Kidney (tissue), 14 donors: Measurements from ENCODE around the gene C17orf75. TPM values are rescaled to one million over a fixed set of nuclear protein-coding genes. Genes with fewer than 3 reads are reported as not detected.

Experiments
- DNase-seq, 5 donors: peaks; one replicate each; pipeline ENCODE4 v3.0.0-alpha.2; 2013 to 2020
- FAIRE-seq: peaks from 2 replicates; lab custom pipeline; 2012; peaks lifted over from hg19 to GRCh38; lab: Jason Lieb, UNC
- H3K27ac ChIP-seq, 2 donors: one replicate each; pipeline ENCODE4 v1.7.0; 2013; ENCODE audit warnings: low read depth in 2 of 2, low read length in 2 of 2, inconsistent platforms in 1 of 2
- H3K27me3 ChIP-seq: one replicate; pipeline ENCODE4 v1.7.1; 2013; ENCODE audit warnings: low read length, inconsistent platforms; ENCODE audit not compliant: control insufficient read depth, insufficient read depth
- H3K36me3 ChIP-seq, 3 donors: one replicate each; pipeline versions ENCODE4 v1.7.0 to v1.7.1; 2013; ENCODE audit warnings: low read length in 3 of 3, control low read depth in 1 of 3, inconsistent platforms in 1 of 3; ENCODE audit not compliant: insufficient read depth in 3 of 3, control insufficient read depth in 2 of 3
- H3K4me1 ChIP-seq, 3 donors: one replicate each; pipeline versions ENCODE4 v1.7.0 to v1.7.1; 2013; ENCODE audit warnings: low read length in 3 of 3, inconsistent platforms in 1 of 3, low read depth in 1 of 3; ENCODE audit not compliant: control insufficient read depth in 2 of 3, insufficient read depth in 2 of 3
- H3K4me3 ChIP-seq, 3 donors: one replicate each; pipeline versions ENCODE4 v1.7.0 to v1.8.1; 2013; ENCODE audit warnings: low read length in 3 of 3, control low read depth in 1 of 3, inconsistent platforms in 1 of 3
- H3K9ac ChIP-seq, 3 donors: one replicate each; pipeline versions ENCODE4 v1.7.0 to v1.7.1; 2013; ENCODE audit warnings: low read length in 3 of 3, control low read depth in 1 of 3, inconsistent platforms in 1 of 3
- H3K9me3 ChIP-seq, 3 donors: one replicate each; pipeline versions ENCODE4 v1.7.0 to v1.7.1; 2013; ENCODE audit warnings: low read length in 3 of 3, control low read depth in 1 of 3, inconsistent platforms in 1 of 3; ENCODE audit not compliant: control insufficient read depth in 2 of 3, insufficient read depth in 1 of 3
- intact Hi-C: fragments of 100-400 bp; cut with DNase I; formaldehyde crosslinking; loops from one replicate; pipeline ENCODE4 v1.11.1; 2022
- polyA plus RNA-seq: library from polyadenylated mRNA; stranded (reverse); fragments of 350-450 nt; fragmentation: Illumina TruSeq; extraction: RNeasy Lipid Tissue Mini Kit (QIAGEN cat#74804); gene quantifications from one replicate; pipeline ENCODE4 v1.2.3, GENCODE V29; 2014; ENCODE audit warnings: low read depth, low replicate concordance; ENCODE audit not compliant: insufficient read depth
- total RNA-seq: library from RNA; stranded (reverse); fragmentation: NEBNext Ultra II Directional; extraction: Animal tissue kit (Norgen Biotek cat#: 25700); gene quantifications from one replicate; pipeline ENCODE4 v1.2.1, GENCODE V29; 2021
- TF ChIP-seq, protein P1 (sequence below): IDR thresholded peaks from 3 replicates; pipeline ENCODE4 v1.5.1; 2012; ENCODE audit warnings: mild to moderate bottlenecking, moderate library complexity, borderline replicate concordance; ENCODE audit not compliant: insufficient read depth; ENCODE audit errors: extremely low read depth
- donor health status: control.
- donor health status: control.
- donor health status: control.
- donor health status: control.
- donor health status: control.
- donor health status: DM: yes; HTN: yes; CAD: no.
- donor health status: Normal renal cell carcinoma (clear cell type).

C17orf75 gene
- total and polyA plus RNA-seq, 2 donors from 2014 or later, result 19.4 to 31.6 TPM

- H3K4me3 ChIP-seq, result no peak overlapping the region
- H3K9ac ChIP-seq, result no peak overlapping the region
- no peaks in the 10 kb centered on the region for H3K9me3 ChIP-seq
Observed at GRCh38 chr17:32357615-32358014, 15.6 kb upstream of the C17orf75 start.

DNA sequence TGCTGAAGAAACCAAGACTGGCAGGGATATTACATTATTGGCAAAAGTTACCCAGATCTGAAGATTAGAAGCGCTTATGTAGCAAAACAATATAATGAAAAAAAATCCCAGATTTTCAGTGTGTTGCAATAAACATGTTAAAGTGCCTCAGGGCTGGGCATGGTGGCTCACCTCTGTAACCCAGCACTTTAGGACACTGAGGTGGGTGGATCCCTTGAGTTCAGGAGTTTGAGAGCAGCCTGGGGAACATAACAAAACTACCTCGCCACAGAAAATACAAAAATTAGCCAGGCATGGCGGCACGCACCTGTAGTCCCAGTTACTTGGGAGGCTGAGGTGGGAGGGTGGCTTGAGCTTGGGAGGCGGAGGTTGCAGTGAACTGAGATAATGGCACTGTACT, 14.8 kb upstream of the C17orf75 start:
- FAIRE-seq (no peak), DNase-seq (no peak)
- Histone ChIP-seq H3K27me3 (no peaks in the 10 kb centered on the region), H3K4me3 (no peak overlapping the region), H3K27ac (no peak overlapping the region), H3K36me3 (peaks cover 16 to 55% (median 16%) of the 10 kb centered on the region in 3 donors), H3K9me3 (no peaks in the 10 kb centered on the region), H3K9ac (no peak overlapping the region), H3K4me1 (peaks cover 0 to 13% (median 12%) of the 10 kb centered on the region in 3 donors)
- intact Hi-C loops, result no loop called here
- TF ChIP-seq, protein P1, sequence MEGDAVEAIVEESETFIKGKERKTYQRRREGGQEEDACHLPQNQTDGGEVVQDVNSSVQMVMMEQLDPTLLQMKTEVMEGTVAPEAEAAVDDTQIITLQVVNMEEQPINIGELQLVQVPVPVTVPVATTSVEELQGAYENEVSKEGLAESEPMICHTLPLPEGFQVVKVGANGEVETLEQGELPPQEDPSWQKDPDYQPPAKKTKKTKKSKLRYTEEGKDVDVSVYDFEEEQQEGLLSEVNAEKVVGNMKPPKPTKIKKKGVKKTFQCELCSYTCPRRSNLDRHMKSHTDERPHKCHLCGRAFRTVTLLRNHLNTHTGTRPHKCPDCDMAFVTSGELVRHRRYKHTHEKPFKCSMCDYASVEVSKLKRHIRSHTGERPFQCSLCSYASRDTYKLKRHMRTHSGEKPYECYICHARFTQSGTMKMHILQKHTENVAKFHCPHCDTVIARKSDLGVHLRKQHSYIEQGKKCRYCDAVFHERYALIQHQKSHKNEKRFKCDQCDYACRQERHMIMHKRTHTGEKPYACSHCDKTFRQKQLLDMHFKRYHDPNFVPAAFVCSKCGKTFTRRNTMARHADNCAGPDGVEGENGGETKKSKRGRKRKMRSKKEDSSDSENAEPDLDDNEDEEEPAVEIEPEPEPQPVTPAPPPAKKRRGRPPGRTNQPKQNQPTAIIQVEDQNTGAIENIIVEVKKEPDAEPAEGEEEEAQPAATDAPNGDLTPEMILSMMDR, result no peak

More at GRCh38 chr17:32357615-32358014, 15.6 kb upstream of the C17orf75 start:
- TF ChIP-seq, protein P1, result no peak
- DNase-seq (no peak), FAIRE-seq (no peak)
- intact Hi-C loops, result no loop called here
- Histone ChIP-seq H3K4me1 (peaks cover 0 to 12% (median 11%) of the 10 kb centered on the region in 3 donors), H3K36me3 (peaks cover 16 to 58% (median 20%) of the 10 kb centered on the region in 3 donors), H3K27ac (no peak overlapping the region), H3K27me3 (no peaks in the 10 kb centered on the region)

DNA sequence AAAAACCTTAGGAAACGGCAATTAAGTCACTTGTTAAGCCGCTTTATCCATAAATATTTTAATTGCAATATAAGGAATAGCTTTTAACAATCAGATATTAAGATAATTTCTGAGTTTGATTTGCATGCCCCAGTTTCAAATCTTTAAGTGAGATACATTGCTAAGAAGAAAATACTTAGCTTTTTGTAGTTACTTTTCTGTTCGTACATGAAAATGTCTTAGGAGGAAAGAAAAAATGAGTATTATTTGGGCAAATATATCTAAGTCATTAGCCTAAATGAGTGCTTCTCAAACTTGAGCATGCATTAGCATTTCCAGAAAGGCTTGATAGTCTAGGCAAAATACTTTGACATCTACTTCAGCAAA, 14.4 kb upstream of the C17orf75 start:
- FAIRE-seq (no peak), DNase-seq (no peak)
- TF ChIP-seq, protein P1, result no peak
- Histone ChIP-seq H3K9me3 (no peaks in the 10 kb centered on the region), H3K4me1 (peaks cover 0 to 13% (median 12%) of the 10 kb centered on the region in 3 donors), H3K36me3 (peaks cover 13 to 53% (median 13%) of the 10 kb centered on the region in 3 donors), H3K27ac (no peak overlapping the region), H3K4me3 (peak overlapping the region in 1 of 3 donors; percentile 27), H3K9ac (no peak overlapping the region), H3K27me3 (no peaks in the 10 kb centered on the region)
- intact Hi-C loops, result no loop called here
